Activated CD4-positive, CD25-positive, alpha-beta regulatory T cell treated with anti-CD3 and anti-CD28 coated beads, Interleukin-2, amount 50 U/mL, for 72 hours (primary cell): ENCODE data around the gene MLST8.

Source experiments
- DNase-seq: peaks from one replicate; pipeline ENCODE4 v3.0.0; 2021

The MLST8 gene

DNA sequence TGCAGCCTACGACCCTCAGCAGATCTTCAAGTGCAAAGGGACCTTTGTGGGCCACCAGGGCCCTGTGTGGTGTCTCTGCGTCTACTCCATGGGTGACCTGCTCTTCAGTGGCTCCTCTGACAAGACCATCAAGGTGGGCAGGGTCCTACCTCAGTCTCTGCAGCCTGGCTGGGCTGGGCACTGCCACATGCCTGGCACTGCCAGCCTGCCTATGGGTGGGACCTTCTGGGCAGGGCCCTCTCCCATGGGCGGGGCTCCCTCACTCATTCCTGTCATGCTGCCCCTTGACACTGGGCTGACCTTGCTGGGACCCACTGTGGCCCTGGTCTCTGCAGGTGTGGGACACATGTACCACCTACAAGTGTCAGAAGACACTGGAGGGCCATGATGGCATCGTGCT is 31.3 kb upstream of the MLST8 start:
- no peak for DNase-seq

DNA sequence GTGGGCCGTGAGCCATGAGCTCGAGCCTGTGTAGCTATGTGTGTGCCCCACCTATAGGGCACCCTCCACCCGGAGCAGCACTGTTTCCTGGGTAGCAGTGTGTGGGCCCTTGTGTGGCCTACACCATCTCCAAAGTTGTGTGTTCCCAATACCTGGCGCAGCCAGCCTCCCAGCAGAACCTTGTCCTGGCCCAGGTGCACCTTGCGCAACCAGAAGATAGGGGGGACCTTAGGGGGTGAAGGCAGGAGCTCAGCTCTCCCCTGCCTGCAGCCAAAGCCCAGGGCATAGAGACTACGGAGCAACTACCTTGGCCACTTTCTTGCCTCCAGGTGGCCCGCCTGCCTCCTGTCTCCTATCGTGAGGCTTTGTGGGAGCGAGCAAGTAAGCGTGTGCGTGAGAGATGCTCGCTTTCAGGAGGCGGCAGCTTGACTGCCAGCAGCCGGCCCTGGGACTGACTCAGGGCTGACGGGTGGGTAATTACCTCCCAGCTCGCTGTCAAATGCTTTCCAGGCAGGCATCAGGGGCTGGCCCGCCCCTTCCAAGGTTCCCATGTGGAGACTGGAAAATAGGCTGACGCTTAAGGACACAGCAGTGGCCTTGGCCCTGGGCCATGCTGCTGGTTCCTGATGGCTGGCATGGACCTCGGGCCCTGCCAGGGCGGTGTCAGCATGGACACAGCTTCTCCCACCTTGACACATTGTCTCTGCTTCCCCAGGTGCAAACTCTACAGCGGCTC is 30.7 kb upstream of the MLST8 start:
- no peak for DNase-seq

DNA sequence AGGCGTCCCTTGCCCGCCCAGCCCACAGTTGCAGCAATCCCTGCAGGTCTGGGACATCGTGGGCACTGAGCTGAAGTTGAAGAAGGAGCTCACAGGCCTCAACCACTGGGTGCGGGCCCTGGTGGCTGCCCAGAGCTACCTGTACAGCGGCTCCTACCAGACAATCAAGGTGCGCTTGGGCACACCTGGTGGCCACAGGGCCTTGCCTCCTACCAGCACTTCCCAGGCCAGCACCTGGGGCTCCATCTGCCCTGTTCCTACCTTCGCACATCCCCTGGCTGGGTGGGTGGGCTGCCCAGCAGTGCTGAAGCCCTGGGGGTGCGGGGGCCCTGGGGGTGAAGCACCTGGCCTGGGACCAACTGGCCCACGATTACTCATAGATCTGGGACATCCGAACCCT is 29.8 kb upstream of the MLST8 start:
- DNase-seq = no peak

DNA sequence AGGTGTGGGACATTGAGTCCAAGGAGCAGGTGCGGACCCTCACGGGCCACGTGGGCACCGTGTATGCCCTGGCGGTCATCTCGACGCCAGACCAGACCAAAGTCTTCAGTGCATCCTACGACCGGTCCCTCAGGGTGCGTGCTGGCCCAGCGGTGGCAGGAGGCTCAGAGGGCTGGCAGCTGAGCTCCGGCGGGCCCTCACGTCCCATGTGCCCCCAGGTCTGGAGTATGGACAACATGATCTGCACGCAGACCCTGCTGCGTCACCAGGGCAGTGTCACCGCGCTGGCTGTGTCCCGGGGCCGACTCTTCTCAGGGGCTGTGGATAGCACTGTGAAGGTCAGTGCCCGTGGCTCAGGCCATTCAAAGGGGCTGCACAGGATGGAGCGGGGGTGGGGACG is 29.2 kb upstream of the MLST8 start:
- DNase-seq = no peak

DNA sequence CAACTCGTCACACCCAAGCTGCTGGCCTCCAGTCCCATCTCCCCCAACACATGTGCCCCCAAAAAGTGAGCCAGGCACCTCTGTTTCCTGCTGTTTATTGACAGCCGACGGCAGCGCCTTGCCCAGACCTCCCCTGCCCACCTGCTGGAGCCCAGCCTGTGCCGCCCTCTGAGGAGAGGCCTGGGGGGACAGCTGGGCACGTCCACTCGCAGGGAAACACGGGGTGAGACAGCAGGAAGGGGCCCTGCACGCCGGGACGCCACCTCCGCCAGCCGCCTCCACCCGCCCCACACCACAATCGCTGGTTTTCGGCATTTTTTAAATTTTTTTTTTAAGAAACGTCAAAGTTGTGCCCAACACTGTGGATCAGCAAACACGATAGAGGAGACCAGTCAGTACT is 28.2 kb upstream of the MLST8 start:
- DNase-seq = no peak

DNA sequence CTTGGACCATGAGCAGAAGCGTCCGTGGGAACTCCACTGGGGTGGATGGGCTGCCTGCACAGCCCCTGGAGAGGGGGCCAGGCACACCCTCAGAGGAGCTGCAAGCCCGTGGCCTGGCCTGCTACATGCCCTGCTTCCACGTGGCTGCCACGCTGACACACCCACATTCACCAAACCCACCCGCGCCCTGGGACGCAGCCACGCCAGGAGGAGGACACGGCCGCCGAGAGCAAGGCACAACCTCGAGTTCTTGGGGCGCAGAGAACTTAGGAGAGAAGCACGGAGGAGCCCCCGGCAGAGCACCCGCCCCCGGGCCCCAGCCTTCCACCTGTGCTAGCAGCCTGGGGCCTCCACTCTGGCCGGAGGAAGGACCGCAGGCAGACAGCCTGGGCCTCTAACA is 27.7 kb upstream of the MLST8 start:
- no peak for DNase-seq

DNA sequence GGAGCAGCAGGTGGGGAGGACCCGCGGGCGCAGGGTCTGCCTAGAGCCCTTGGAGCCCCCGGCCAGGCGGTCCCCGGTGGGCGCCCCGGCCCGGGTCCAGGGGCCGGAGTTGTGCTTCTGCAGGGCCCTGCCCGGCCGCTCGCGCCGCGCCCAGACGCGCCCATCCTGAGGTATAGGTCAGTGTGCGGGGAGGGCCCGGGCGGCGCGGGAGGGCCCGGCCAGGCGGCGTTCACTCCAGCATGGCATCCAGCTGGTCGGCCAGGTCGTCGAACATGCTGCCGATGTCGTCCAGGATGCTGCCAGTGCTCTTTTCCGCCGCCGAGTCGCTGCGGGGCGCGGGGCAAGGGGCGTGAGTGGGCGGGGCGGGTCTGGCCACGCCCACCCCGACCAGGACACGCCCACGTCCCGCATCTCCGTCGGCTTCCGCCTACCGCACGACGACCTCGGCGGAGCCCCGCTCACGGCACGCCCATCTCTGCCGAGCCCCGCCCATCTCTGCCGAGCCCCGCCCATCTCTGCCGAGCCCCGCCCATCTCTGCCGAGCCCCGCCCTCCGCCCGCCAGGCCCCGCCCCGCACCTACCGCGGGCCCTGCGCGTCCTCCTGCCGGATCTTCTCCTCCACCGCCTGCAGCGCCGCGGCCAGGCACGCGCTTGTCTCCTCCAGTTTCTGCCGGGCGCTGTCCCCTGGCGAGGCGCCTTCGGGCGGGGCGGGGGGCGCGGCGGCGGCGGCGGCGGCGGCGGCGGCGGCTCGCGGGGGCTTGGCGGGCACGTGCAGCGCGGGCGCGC is 26.7 kb upstream of the MLST8 start:
- DNase-seq = peak; percentile 49

DNA sequence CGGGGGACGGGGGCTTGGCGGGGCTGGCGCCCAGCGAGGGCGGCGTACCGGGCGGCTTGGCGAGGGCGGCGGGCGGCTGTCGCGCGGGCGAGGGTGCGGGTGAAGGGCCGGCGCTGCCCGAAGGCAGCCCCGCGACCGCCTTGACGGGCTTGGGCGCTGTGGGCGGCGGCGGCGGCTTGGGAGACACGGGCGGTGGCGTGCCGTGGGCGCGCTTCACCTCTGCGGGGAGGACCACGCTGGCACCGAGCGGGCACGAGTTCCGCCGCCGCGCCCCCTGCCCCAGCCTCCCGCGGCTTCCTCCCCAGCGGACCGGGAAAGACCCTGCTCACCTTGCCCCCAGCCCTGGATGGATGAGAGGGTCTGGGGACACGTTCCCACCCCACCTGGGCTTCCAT is 26.1 kb upstream of the MLST8 start:
- DNase-seq = no peak

DNA sequence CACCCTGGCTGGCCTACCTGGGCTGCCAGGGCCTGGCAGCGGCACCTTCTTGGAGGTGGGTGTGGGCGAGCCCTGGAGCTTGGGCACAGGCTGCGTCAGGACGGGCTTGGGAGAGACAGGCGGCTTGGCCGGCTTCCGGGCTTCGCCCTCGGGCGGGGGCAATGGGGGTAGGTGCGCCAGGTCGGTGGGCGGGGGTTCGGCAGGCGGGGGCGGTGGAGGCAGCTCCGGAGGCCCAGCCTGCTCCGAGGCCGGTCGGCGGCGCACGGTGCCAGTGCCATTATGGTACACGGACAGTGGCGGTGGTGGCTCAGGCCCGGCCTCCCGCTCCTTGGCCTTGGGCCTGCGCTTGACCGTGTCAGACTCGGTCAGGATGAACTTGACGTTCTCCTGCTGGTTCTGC is 25.7 kb upstream of the MLST8 start:
- DNase-seq = no peak

DNA sequence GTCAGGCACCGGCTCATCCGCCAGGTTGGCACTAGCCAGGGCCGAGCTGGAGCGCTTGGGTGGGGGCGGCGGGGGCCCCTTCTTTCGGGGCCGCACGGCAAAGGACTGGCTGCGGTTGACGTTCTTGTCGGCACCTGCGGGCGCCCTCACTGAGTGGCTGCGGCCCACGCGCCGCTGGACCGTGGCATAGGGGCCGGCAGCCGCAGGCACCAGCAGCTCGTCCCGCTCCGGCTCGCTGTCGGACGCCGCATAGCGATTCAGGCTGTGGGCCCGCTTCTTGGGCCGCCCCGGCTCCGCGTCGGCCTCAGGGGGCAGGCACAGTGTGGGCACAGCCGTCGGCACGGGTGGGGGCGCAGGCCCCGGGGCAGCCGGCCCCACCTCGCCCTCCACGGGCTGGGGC is 24.8 kb upstream of the MLST8 start:
- DNase-seq = no peak

DNA sequence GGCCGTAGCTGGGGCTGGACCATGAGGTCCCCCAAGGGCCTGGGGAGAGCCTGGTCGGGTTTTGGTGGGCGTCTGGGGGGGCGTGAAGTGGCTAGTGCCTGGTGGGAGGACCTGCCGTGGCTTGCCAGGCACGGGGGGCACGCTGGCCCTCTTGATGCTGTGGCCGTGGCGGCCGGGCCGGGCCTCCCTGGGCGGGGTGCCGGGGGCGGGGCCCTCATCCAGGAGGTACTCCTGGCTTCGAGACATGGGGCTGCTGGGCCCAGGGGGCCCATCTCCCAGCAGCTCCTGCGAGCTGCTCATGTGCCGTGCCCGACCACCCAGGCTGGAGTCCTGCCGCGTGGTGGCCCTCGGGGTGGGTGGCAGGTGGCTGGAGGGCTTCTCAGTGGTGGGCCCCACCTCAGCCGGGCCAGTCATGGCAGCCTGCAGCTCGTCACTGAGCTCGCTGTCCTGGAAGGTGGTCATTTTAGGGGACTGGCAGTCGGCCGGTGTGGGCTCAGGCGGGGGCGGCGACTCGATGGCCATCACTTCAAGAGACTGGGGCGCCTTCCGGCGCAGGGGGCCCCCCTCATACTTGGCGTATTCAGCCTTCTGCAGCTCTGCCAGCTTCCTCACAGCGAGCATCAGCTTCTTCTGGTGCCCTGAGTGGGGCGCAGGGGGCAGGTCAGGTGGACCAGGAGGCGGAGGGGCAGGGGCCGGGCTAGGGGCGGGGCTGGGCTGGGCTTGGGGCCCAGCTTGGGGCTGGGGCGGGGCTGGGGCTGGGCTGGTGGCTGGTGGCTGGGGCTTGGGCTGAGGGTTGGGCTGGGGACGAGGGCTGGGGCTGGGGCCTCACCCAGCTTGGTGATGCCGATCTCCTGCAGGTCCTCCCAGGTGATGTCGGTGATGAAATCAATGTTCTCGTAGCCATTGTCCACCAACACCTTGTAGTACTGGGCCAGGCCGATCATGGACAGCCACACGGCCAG is 24.0 kb upstream of the MLST8 start:
- DNase-seq = no peak

DNA sequence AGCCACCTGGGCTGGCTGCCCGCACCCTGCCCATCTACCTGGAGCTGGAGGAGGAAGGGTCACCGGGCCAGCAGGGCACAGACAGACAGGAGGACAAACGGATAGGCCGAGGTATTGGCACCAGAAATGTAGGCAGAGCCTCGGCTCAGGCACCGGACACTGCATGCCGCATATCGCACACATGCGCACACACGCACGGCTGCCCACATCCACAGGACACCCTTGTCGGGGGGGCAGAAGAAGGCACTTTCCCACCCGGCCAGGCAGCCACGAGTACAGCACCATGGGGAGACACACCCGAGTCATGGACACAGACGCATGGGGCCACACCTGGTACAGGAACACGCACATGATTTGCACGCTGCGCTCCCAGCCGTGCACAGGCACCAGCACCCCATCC is 23.3 kb upstream of the MLST8 start:
- DNase-seq = no peak

DNA sequence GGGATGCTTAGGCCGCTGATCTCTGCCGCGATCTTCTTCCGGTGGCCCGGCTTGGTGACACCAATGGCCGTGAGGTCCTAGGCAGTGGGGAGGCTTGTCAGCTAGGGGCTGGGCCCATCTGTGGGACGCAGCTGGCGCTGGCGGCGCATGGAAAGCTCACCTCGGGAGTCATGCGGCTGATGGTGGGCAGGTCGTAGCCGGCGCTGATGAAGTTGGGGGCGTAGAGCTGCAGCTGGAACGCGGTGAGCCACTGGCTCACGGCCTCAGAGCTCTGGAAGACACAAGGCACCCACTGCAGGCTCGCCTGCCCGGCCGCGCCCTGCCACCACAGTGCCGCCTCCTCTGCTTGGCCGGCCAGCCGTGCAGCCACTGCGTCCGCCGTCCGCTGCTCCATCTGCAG is 21.6 kb upstream of the MLST8 start:
- no peak for DNase-seq

DNA sequence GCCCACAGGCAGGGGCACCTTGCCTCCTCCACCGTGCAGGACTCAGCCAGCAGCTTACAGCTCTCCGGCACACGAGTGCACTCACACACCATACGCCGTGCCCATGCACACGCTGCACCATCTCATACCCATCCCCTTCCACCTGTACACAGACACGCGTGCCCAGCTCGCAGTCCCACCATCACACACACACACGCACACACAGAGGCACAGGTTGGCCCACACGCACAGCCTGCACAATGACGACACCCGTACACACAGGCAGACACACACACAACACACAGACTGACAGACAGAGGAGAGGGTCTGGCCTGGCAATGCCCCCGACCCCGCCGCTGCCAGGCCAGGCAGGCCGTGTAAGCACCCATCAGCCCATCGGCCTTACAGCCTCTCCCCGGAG is 20.9 kb upstream of the MLST8 start:
- DNase-seq = no peak

DNA sequence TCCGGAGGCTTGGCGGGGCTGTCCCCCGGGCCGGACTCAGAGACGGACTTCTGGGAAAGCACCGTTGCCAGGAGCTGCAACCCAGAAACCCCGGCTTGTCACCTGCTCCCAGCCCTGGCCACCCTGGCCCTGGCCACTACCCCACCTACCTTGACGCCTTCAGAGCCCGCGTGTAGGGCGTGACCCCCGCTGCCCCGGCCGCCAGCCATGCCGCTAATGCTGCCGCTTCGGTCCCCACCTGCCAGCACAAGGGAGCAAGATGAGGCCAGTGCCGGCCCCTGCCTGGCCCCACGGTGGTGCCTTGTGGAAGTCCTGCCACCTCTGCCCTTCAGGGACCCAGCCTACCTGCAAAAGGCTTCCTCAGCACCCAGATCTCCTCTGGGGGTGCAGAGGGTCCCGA is 20.3 kb upstream of the MLST8 start:
- no peak for DNase-seq

DNA sequence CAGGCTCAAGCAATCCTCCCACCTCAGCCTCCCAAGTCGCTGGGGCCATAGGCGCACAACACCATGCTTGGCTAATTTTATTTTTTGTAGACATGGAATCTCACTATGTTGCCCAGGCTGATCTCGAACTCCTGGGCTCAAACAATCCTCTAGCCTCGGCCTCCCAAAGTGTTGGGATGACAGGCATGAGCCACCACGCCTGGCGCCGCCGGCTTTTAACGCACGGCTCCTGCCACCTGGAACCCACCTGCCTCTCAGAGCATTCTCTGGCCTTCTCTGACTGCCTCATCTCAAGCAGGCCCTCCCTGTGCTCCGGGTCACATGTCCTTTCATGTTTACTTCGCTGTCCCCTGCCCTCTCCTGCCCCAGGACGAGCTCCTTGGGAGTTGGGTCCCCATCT is 19.2 kb upstream of the MLST8 start:
- no peak for DNase-seq

DNA sequence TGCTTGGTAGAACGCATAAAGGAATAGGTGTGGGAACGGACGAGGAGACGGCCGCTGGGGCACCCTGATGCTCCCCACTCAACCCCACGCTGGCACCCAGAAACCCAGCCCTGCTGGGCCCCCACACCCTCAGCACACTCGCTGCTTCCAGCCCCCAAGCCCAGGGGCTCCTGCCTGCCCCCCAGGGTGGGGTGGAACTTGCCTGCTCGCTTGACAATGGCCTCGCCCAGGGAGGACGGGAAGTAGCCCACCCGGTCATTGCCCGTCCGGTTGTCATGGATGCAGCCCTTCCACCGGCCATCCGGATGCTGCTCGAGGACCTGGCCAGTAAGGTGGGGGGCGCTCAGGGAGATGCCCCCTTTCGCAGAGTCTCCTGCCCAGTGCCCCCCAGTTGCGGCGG is 18.7 kb upstream of the MLST8 start:
- no peak for DNase-seq

DNA sequence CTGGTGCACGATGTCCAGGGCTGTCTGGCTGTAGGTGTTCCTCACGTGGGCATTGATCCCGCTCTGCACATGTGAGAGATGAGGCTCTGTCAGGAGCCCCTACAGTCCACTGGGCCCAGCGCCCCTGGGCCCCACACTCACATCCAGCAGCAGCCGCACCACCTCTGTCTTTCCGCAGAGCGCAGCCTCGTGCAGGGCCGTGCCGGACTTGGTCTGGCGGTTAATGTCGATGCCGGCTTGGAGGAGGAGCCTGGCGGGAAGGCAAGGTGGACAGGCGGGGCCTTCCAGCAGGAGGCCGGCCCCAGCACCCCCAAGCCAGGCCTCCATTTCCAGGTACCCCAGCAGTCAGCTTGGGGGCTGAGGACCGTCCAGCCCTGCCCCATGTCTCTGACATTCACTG is 18.0 kb upstream of the MLST8 start:
- no peak for DNase-seq

DNA sequence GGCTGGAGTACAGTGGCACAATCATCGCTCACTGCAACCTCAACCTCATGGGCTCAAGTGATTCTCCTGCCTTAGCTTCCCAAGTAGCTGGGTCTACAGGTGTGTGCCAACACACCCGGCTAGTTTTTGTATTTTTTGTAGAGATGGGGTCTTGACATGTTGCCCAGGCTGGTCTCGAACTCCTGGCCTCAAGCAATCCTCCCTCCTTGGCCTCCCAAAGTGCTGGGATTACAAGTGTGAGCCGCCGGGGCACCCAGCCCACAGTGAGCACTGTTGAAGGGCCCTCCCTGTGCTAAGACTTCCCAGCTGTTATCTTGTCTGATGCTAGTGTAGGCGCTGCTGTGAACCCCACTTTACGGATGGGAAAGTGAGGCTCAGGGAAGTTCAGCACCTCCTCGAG is 16.9 kb upstream of the MLST8 start:
- no peak for DNase-seq

DNA sequence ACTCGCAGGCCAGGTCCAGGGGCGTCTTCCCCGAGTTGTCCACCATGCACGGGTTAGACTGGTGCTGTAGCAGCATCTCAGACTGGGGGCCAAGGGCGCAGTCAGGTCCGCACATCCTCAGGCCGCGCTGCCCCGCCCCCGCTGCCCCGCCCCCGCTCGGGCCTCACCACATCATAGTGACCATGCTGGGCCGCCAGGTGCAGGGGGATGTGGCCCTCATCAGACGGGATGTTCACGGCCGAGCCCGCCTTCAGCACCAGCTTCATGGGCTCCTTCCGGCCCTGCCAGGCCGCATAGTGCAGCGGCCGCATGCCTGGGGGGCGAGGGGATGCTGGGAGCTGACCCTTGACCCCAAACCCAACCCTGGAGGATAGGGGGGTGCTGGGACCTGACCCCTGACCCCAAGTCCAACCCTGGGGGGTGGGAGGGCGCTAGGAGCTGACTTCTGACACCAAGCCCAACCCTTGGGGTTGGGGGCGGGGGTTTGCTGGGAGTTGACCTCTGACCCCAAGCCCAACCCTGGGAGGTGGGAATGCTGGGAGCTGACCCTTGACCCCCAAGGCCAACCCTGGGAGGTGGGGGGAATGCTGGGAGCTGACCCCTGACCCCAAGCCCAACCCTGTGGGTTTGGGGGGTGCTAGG is 15.9 kb upstream of the MLST8 start:
- DNase-seq = no peak

DNA sequence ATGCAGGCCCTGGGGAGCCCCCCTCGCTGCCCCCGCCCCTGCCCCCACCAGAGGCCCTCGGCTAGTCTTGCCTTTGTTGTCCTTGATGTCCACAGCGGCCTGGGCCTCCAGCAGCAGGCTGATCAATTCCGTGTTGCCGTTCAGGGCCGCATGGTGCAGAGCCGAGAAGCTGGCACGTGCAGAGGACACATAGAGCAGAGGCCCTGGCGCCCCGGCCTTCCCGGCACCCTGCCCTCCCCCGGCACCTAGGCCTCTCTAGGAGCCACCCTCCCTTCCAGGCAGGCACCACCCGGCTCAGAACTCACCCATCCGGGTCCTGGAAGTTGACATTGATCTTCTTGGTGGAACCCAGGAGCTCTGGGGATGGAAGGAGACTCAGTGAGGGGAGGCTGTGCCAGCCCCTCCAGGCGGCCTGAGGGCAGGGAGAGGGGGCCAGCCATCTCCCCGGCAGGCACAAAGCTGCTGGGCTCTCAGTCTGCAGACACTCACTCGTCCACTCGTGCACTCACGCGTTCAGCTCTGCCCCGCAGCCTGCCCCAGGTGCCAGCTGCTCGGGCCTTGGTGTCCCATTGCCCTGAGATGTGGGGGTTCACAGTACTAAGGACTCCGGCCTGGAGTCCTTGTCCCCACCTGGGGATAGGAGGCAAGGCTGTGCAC is 15.1 kb upstream of the MLST8 start:
- DNase-seq = no peak

DNA sequence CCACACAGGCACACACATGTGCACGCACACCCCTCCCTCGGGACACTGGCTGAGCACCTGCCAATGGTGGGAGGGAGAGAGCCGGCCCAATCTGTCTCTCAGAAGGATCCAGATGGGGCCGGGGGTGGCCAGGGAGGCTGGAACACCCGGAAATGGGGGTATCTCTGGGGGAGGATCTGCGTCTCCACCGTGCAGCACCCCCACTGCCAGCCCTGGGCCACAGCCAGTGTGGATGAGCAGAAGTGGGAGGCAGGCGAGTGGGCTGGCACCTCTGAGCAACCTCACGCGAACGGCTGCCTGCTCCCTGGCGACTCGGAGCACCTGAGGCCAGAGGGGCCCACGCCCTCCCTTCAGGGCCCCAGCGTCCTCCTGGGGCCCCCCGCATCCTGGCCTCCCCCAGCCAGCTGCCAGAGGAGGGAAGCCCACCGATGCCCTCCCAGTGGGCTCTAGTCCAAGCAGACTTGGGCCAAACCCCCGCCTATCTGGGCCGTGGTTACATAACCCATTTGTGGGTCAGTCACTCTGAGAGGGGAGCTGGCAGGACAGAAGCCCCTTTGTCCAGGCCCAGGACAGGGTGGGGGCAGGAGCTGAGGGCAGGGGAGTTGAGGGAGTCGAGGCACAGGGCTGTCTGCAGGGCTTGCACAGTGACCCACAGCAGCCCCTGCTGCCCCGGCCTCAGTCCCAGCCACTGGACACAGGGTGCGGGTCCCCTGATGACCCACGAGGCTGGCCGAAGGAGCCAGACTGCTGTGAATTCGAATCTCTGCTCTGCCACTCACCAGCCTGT is 14.4 kb upstream of the MLST8 start:
- DNase-seq = no peak
